Esophagus (tissue), 2 donors: ENCODE results near the gene HDLBP. TPM values are rescaled to one million over a fixed set of nuclear protein-coding genes. Genes with fewer than 3 reads are reported as not detected.
"Not testable (repeated sequence)": the region's sequence is repeated elsewhere in the genome, so short reads cannot be mapped to it uniquely, and the experiment has no call there.

Experiments used
- H3K27ac ChIP-seq, 2 donors: one replicate each; pipeline ENCODE4 v1.5.1; 2013; ENCODE audit warnings: low read depth in 2 of 2, mild to moderate bottlenecking in 2 of 2, inconsistent platforms in 1 of 2, low read length in 1 of 2, moderate library complexity in 1 of 2
- H3K27me3 ChIP-seq, 2 donors: one replicate each; pipeline ENCODE4 v1.6.1; 2013; ENCODE audit warnings: low read length in 2 of 2, control low read depth in 1 of 2, mild to moderate bottlenecking in 1 of 2; ENCODE audit not compliant: insufficient read depth in 2 of 2, control insufficient read depth in 1 of 2
- H3K36me3 ChIP-seq, 2 donors: one replicate each; pipeline ENCODE4 v1.6.1; 2013; ENCODE audit warnings: low read length in 1 of 2; ENCODE audit not compliant: control insufficient read depth in 2 of 2, insufficient read depth in 2 of 2
- H3K4me1 ChIP-seq, 2 donors: one replicate each; pipeline ENCODE4 v1.6.1; 2013; ENCODE audit warnings: low read length in 1 of 2; ENCODE audit not compliant: control insufficient read depth in 2 of 2, insufficient read depth in 2 of 2
- H3K4me3 ChIP-seq, 2 donors: one replicate each; pipeline ENCODE4 v1.5.1; 2013; ENCODE audit warnings: low read length in 2 of 2, mild to moderate bottlenecking in 2 of 2, low read depth in 1 of 2, moderate library complexity in 1 of 2
- H3K9me3 ChIP-seq, 2 donors: one replicate each; pipeline ENCODE4 v1.6.1; 2013; ENCODE audit warnings: mild to moderate bottlenecking in 2 of 2, low read depth in 1 of 2, low read length in 1 of 2, moderate library complexity in 1 of 2; ENCODE audit not compliant: control insufficient read depth in 2 of 2, insufficient read depth in 1 of 2
- WGBS, 2 donors: extraction: QIAGEN DNeasy Blood & Tissue Kit; methylation state at CpG; one replicate each; pipeline ENCODE4 v1.1.7; 2013; 5-methylcytosine and 5-hydroxymethylcytosine counted together
- polyA plus RNA-seq, 2 donors: library from polyadenylated mRNA; stranded (reverse); fragments of 200-250 nt; gene quantifications; one replicate each; pipeline ENCODE4 v1.2.3, GENCODE V29; 2013
- donor health status: healthy with polysubstance abuse.
- donor health status: Bipolar disorder and iron deficiency.

The HDLBP gene
- polyA plus RNA-seq, 2 donors, result 158 to 197 TPM

DNA sequence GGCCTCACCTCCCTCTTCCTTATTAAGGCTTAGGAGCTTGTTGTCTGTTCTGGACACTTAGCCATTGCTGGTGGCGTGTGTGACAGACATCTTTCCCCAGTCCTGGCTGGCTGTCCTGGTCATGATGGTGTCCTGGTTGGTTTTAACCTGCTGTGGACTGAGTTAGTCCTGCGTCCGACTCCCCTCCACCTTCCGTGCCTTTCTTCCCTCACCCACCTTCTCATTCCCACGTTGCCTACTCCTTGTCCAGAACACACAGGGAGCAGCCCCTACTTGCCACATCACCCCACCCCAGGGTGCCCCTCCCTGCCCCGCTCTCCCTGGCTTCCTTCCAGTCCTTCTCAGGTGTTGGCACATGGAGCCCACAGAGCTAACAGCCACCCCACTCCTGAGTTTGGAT, 117.5 kb downstream of the HDLBP start:
- Histone ChIP-seq H3K4me3 (no peak overlapping the region), H3K4me1 (peaks cover 0 to 3% of the 10 kb centered on the region in 2 donors), H3K9me3 (no peaks in the 10 kb centered on the region), H3K27ac (no peak overlapping the region), H3K36me3 (no peaks in the 10 kb centered on the region), H3K27me3 (no peaks in the 10 kb centered on the region)
- 77% methylated on average over 6 of the region's 6 CpGs for WGBS, 2 donors

GRCh38 chr2:241197246-241197645, 118.2 kb downstream of the HDLBP start:
- H3K27me3 ChIP-seq, H3K9me3 ChIP-seq, H3K4me3 ChIP-seq, H3K36me3 ChIP-seq, H3K27ac ChIP-seq, H3K4me1 ChIP-seq: not testable (repeated sequence)
- 94 to 97% methylated on average over 14 of the region's 14 CpGs for whole genome bisulfite sequencing, 2 donors

DNA sequence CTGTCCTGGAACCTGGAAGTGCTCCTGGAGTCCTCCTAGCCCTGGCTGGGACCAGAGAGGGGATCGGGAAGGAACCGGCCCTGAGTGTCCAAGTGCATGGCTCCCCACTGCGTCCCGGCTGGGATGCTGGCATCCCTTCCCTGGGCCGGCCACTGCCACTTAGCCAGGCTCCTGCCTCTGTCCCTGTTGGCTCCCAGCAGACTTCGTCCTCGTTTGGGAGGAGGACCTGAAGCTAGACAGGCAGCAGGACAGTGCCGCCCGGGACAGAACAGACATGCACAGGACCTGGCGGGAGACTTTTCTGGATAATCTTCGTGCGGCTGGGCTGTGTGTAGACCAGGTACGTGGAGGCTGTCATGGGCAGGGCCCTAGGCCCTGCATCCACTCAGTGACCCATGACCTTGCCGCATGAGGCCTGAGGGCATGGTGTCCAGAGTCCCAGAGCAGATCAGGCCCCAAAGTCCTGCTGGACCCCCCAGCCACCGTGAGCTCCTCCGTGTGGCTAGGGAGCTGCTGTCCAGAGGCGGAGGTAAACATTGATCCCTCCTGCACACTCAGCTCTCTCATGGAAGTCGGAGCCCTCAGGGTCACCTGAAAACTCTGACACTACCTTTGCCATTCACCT, 119.9 kb downstream of the HDLBP start:
- WGBS, 2 donors, result 84 to 86% methylated on average over 18 of the region's 18 CpGs
- no peaks in the 10 kb centered on the region for H3K27me3 ChIP-seq
- H3K36me3 ChIP-seq, result no peaks in the 10 kb centered on the region
- H3K9me3 ChIP-seq, result no peaks in the 10 kb centered on the region
- peaks cover 0 to 3% of the 10 kb centered on the region in 2 donors for H3K4me1 ChIP-seq
- no peak overlapping the region for H3K4me3 ChIP-seq
- H3K27ac ChIP-seq, result no peak overlapping the region

- no peak overlapping the region for H3K27ac ChIP-seq
- H3K4me1 ChIP-seq, result no peaks in the 10 kb centered on the region
- no peaks in the 10 kb centered on the region for H3K9me3 ChIP-seq
- 69 to 78% methylated on average over 9 of the region's 9 CpGs for WGBS, 2 donors
- H3K4me3 ChIP-seq, result no peak overlapping the region
- no peaks in the 10 kb centered on the region for H3K36me3 ChIP-seq
- H3K27me3 ChIP-seq, result no peaks in the 10 kb centered on the region
Measured at GRCh38 chr2:241194811-241195210, 120.7 kb downstream of the HDLBP start.

- 65 to 78% methylated on average over 8 of the region's 8 CpGs for WGBS, 2 donors
- no peaks in the 10 kb centered on the region for H3K9me3 ChIP-seq
- H3K4me3 ChIP-seq, result no peak overlapping the region
- H3K4me1 ChIP-seq, result peaks cover 0 to 4% of the 10 kb centered on the region in 2 donors
- no peak overlapping the region for H3K27ac ChIP-seq
- H3K36me3 ChIP-seq, result no peaks in the 10 kb centered on the region
- H3K27me3 ChIP-seq, result no peaks in the 10 kb centered on the region
Measured at GRCh38 chr2:241193271-241193670, 122.2 kb downstream of the HDLBP start.

GRCh38 chr2:241191081-241191480, 124.4 kb downstream of the HDLBP start:
- peaks cover 0 to 8% of the 10 kb centered on the region in 2 donors for H3K4me1 ChIP-seq
- H3K27ac ChIP-seq, result no peak overlapping the region
- no peaks in the 10 kb centered on the region for H3K36me3 ChIP-seq
- WGBS, 2 donors, result 58 to 63% methylated on average over 14 of the region's 14 CpGs
- H3K9me3 ChIP-seq, result no peaks in the 10 kb centered on the region
- H3K4me3 ChIP-seq, result no peak overlapping the region
- no peaks in the 10 kb centered on the region for H3K27me3 ChIP-seq

DNA sequence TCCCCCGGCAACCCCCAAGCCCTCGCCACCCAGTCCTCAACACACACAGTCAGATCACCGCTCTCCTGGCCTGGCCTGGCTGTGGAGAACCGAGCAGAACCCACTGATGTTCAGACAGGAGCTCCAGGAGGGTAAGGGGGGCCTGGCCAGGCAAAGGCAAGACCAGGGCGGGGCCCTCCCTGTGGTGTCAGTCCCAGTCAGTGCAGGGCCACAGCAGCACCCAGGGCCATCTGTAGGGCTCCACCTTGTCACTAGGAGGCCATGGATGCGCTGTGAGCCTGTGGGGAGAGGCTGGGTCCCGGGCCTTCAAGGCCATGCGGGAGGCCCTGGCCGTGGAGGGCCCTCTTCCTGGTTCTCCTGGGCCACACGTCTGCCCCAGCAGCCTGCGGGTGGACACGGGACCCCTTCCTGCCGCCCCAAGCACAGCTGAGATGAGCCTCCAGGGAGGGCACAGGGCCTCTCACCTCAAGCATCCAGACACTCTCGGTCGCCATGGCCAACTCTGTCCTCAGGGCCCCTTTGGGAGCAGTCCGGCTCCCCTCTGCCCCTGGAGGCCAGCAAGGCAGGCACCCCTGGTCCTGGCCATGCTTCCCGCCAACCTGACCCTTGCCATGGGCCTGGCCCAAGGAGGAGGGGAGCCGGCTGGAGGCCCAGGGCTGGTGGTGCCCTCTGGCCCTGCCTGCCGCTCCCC, 125.0 kb downstream of the HDLBP start:
- WGBS, 2 donors, result 88 to 89% methylated on average over 18 to 19 of the region's 19 CpGs
- Histone ChIP-seq H3K36me3 (no peaks in the 10 kb centered on the region), H3K4me3 (no peak overlapping the region), H3K27me3 (no peaks in the 10 kb centered on the region), H3K9me3 (no peaks in the 10 kb centered on the region), H3K4me1 (peaks cover 0 to 8% of the 10 kb centered on the region in 2 donors), H3K27ac (no peak overlapping the region)

GRCh38 chr2:241189856-241190201, 125.6 kb downstream of the HDLBP start:
- Histone ChIP-seq H3K36me3 (no peaks in the 10 kb centered on the region), H3K9me3 (no peaks in the 10 kb centered on the region), H3K27ac (no peak overlapping the region), H3K4me3 (no peak overlapping the region), H3K27me3 (no peaks in the 10 kb centered on the region), H3K4me1 (peaks cover 0 to 8% of the 10 kb centered on the region in 2 donors)
- 85% methylated on average over 15 of the region's 15 CpGs for WGBS, 2 donors

- no peaks in the 10 kb centered on the region for H3K27me3 ChIP-seq
- H3K9me3 ChIP-seq, result no peaks in the 10 kb centered on the region
- 88 to 91% methylated on average over 32 of the region's 32 CpGs for WGBS, 2 donors
- H3K36me3 ChIP-seq, result no peaks in the 10 kb centered on the region
- H3K4me1 ChIP-seq, result peaks cover 0 to 8% of the 10 kb centered on the region in 2 donors
- no peak overlapping the region for H3K27ac ChIP-seq
- no peak overlapping the region for H3K4me3 ChIP-seq
Measured at GRCh38 chr2:241189093-241189855, 126.2 kb downstream of the HDLBP start.
